ENCODE results near the gene HTRA2.
"Not testable (repeated sequence)": the region's sequence is repeated elsewhere in the genome, so short reads cannot be mapped to it uniquely, and the experiment has no call there.

DNA sequence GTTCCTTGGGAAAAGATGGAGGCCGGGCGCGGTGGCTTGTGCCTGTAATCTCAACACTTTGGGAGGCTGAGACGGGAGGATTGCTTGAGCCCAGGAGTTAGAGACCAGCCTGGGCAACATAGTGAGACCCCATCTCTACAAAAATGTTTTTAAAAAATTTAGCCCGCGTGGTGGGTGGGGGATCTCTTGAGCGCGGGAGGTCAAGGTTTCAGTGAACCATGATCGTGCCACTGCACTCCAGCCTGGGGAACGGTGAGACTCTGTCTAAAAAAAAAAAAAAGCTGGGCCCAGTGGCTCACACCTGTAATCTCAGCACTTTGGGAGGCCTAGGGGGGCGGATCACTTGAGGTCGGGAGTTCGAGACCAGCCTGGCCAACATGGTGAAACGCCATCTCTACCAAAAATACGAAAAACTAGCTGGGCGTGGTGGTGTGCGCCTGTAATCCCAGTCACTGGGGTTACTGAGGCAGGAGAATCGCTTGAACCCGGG lies 46.0 kb upstream of the HTRA2 start:
- TF ChIP-seq, protein P1, sequence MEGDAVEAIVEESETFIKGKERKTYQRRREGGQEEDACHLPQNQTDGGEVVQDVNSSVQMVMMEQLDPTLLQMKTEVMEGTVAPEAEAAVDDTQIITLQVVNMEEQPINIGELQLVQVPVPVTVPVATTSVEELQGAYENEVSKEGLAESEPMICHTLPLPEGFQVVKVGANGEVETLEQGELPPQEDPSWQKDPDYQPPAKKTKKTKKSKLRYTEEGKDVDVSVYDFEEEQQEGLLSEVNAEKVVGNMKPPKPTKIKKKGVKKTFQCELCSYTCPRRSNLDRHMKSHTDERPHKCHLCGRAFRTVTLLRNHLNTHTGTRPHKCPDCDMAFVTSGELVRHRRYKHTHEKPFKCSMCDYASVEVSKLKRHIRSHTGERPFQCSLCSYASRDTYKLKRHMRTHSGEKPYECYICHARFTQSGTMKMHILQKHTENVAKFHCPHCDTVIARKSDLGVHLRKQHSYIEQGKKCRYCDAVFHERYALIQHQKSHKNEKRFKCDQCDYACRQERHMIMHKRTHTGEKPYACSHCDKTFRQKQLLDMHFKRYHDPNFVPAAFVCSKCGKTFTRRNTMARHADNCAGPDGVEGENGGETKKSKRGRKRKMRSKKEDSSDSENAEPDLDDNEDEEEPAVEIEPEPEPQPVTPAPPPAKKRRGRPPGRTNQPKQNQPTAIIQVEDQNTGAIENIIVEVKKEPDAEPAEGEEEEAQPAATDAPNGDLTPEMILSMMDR (conservative IDR thresholded peaks at IDR 0.05) = not testable (repeated sequence)
- TF ChIP-seq ZFX (IDR thresholded peaks at IDR 0.05) = not testable (repeated sequence)

All from C4-2B (cell line).